ENCODE results near the gene MIGA1.
A peak's percentile ranks its signal among the peaks of the same experiment; 100 is the strongest.

MIGA1 gene

DNA sequence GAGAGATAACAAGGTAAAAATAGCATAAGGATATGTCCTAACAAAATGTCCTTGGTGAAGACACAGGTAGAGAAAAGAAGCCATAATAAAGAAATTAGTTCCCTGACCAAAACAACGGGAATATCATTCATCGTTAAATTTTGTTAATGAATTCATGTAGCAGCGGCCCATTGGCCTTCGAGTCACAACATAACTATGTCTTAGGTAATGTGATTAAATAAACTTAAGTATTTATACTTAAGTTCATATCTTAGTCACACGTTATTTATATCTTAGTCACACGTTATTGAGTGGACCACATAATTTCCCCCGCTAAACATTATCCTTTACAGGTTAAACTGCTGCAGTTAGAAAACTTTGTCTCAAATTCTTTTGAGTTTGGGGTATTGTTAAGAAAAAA is 110.2 kb downstream of the MIGA1 start:
- H3K4me3 ChIP-seq (ENCODE audit: low read length), result peak overlapping the region; percentile 92
- TF ChIP-seq, protein P1, sequence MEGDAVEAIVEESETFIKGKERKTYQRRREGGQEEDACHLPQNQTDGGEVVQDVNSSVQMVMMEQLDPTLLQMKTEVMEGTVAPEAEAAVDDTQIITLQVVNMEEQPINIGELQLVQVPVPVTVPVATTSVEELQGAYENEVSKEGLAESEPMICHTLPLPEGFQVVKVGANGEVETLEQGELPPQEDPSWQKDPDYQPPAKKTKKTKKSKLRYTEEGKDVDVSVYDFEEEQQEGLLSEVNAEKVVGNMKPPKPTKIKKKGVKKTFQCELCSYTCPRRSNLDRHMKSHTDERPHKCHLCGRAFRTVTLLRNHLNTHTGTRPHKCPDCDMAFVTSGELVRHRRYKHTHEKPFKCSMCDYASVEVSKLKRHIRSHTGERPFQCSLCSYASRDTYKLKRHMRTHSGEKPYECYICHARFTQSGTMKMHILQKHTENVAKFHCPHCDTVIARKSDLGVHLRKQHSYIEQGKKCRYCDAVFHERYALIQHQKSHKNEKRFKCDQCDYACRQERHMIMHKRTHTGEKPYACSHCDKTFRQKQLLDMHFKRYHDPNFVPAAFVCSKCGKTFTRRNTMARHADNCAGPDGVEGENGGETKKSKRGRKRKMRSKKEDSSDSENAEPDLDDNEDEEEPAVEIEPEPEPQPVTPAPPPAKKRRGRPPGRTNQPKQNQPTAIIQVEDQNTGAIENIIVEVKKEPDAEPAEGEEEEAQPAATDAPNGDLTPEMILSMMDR (conservative IDR thresholded peaks at IDR 0.05; ENCODE audit: low read length), result no peak
- peak; percentile 73 for DNase-seq (ENCODE audit: low read depth)

DNA sequence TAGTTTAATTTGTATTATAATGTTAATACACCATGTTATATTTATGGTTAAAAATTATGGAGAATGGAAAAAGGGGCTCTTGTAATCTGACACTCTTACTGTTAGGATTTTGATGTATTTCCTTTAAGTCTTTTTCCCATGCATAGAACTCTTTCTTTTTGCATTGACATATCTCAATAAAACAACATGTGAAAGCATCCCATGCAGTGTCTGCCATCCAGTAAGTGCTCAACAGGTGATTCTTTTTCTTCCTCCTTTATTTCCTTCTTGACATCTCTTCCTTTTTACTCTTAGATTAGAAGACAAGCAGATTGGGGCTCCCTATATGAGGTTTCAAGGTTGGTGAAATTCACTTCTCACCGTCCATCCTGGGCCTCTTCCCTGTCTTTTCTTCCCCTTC is 111.8 kb downstream of the MIGA1 start:
- DNase-seq (ENCODE audit: low read depth), result no peak
- TF ChIP-seq, protein P1 (conservative IDR thresholded peaks at IDR 0.05; ENCODE audit: low read length), result no peak
- no peak overlapping the region for H3K4me3 ChIP-seq (ENCODE audit: low read length)

DNA sequence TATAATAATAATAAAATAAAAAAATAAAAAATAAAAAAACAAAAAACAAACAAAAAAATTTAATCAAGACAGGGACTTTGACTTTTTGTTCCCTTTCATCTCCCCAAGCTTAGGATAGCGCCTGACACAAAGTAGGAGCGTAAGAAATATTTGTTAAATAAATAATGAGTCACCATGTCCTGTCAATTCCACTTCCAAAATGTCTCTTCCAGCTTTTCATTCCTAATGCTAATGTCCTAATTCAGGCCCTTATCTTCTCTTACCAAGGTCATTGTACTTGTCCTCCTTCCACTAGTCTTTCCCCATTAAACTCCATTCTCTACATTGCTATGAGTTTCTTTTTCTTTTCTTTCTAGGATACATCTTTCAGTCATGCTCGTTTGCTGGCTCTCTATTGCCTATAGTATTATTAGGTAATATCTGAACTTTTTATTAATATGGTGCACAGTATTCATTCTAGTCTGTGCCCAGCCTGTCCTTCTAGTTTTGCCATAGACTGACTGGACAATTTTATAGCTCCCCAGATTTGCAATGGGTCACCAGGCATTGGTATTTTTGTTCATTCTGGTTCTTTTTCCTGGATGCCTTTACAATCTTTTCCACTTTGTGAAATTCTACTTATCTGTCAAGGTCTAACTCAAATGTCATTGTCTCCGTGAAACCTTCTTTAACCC is 120.3 kb downstream of the MIGA1 start:
- TF ChIP-seq, protein P1 (conservative IDR thresholded peaks at IDR 0.05; ENCODE audit: low read length), result no peak
- no peak for DNase-seq (ENCODE audit: low read depth)
- H3K4me3 ChIP-seq (ENCODE audit: low read length), result no peak overlapping the region

DNA sequence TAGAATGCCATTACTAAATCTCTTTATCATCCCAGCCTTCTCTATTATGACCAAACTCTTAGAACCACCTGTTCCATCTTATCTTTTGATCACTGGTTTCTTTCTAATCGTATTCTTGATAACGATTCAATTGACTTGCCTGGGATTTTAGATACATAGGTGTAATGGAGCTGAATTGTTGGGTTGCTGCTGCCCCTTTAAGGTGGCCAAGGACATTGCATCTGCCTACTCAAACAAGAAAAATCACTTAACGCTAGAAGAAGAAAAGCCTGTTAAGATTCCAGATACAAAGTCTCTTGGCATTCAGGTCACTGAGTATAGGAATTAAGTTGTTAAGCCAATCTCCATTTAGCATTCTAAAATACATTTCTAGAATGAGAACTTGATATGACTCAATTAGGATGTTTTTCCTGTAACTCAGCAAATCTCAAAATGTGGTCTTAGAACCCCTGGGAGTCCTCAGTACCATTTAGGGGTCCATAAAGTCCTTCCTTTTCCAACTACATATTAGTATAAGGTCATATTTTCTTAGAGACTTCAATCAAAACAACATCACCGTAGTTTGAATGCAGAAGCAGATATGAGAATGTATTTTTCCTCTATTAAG is 121.3 kb downstream of the MIGA1 start:
- peak; percentile 69 for DNase-seq (ENCODE audit: low read depth)
- no peak overlapping the region for H3K4me3 ChIP-seq (ENCODE audit: low read length)
- TF ChIP-seq, protein P1 (conservative IDR thresholded peaks at IDR 0.05; ENCODE audit: low read length), result peak; percentile 82

DNA sequence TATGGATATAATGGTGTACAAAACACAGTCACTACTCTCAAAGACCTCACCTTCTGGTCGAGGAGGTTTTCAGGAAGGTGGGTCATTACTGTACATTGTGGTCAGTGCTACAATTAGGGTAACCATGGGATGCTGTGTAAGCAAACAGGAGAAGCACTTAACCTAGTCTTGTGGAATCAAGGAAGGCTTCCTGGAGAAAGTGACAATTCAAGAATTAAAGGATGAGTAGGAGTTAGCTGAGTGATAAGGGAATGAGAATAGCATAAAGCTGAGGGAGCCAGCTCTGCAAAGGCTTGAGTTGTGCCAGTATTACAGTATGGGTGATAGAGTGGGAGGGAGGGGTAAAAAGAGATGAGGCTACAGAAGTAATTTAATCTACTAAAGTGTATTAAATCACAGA is 126.2 kb downstream of the MIGA1 start:
- no peak overlapping the region for H3K4me3 ChIP-seq (ENCODE audit: low read length)
- DNase-seq (ENCODE audit: low read depth), result no peak
- TF ChIP-seq, protein P1 (conservative IDR thresholded peaks at IDR 0.05; ENCODE audit: low read length), result no peak

DNA sequence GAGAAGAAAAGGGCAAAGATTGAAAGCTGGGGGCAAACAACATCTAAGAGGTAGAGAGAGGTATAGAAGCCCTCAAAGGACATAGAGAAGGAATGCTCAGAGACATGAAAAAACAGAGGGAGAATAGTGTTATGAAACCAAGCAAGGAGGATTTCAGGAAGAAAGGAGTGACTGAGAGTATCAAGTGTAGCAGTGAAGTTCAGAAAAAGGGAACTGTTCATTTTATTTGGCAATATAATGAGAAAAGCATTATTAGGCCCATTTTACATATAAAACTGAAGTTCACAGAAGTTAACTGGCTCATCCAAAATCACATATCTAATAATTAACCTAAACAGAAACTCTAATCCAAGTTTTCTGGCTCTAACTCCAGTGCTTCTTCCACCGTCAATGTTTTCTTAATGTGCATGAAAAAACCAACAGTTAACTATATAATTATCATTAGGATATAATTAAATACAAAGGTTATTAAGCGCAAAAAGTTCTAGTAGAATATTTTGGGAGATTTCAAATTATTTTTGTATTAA is 126.6 kb downstream of the MIGA1 start:
- TF ChIP-seq, protein P1 (conservative IDR thresholded peaks at IDR 0.05; ENCODE audit: low read length), result no peak
- H3K4me3 ChIP-seq (ENCODE audit: low read length), result no peak overlapping the region
- DNase-seq (ENCODE audit: low read depth), result no peak

DNA sequence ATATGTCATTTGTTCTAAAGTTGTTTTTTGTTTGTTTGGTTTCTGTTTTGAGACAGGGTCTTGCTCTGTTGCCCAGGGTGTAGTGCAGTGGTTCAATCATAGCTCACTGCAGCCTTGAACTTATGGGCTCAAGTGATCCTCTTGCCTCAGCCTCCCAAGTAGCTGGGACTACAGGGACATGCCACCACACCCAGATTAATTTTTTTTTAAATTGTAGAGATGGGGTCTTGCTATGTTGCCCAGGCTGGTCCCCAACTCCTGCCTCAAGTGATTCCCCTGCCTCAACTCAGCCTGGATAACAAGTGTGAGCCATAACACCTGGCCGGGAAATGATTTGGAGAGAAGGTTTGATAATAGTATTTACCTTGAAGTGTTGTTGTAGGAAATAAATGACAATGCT is 127.2 kb downstream of the MIGA1 start:
- no peak for DNase-seq (ENCODE audit: low read depth)

More for the DNA sequence above, 127.2 kb downstream of the MIGA1 start:
- TF ChIP-seq, protein P1 (conservative IDR thresholded peaks at IDR 0.05; ENCODE audit: low read length), result no peak
- no peak overlapping the region for H3K4me3 ChIP-seq (ENCODE audit: low read length)
